ENCODE measurements around the gene AVL9.

DNA sequence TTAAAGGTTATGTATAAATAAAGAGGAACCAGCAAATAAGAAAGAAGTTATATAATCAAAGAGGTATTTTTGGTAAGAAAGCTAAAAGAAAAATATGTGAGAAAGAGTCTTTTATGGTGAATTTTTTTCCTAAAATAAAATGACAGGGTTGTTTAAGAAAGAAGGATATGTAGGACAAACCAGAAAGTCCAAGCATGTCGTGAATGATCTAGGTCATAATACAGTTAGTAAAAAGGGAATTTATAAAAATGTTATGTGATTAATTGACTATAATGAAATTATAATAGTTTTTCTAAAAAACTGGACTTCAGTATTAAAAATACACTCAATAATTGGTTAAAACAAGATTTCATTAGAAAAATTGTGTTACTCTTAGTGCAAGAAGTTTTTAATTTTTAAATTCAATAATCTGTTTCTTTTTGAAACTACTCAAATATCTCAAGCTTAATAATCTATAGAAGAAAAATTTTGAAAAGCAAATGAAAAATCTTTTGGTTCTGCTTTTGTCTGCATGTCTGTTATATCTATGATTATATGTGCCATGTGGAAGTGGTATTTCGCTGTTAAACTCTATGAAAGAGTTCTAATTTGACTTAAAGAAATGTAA is 23.3 kb downstream of the AVL9 start:
- TF ChIP-seq POLR2A (IDR thresholded peaks at IDR 0.05): no peak
- TF ChIP-seq, protein P1, sequence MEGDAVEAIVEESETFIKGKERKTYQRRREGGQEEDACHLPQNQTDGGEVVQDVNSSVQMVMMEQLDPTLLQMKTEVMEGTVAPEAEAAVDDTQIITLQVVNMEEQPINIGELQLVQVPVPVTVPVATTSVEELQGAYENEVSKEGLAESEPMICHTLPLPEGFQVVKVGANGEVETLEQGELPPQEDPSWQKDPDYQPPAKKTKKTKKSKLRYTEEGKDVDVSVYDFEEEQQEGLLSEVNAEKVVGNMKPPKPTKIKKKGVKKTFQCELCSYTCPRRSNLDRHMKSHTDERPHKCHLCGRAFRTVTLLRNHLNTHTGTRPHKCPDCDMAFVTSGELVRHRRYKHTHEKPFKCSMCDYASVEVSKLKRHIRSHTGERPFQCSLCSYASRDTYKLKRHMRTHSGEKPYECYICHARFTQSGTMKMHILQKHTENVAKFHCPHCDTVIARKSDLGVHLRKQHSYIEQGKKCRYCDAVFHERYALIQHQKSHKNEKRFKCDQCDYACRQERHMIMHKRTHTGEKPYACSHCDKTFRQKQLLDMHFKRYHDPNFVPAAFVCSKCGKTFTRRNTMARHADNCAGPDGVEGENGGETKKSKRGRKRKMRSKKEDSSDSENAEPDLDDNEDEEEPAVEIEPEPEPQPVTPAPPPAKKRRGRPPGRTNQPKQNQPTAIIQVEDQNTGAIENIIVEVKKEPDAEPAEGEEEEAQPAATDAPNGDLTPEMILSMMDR (IDR thresholded peaks at IDR 0.05): no peak

All from lower leg skin (tissue), 3 donors.